ENCODE data around the gene RABGEF1. TPM values are rescaled to one million over a fixed set of nuclear protein-coding genes. Genes with fewer than 3 reads are reported as not detected.
"Not testable (repeated sequence)": the region's sequence is repeated elsewhere in the genome, so short reads cannot be mapped to it uniquely, and the experiment has no call there.

Gene RABGEF1
- polyA plus RNA-seq (ENCODE audit: insufficient read length), result 21.9 TPM

GRCh38 chr7:66740302-66740979, at the start of gene RABGEF1:
Gene RABGEF1, plus strand, starts transcription at chr7:66740733. Its CDS starts 31,167 bp downstream, at chr7:66771900.
- DNase-seq, result peak; percentile 99

GRCh38 chr7:66693331-66693730, 47.2 kb upstream of the RABGEF1 start:
- no peak for DNase-seq

GRCh38 chr7:66694286-66694685, 46.2 kb upstream of the RABGEF1 start:
- DNase-seq, result no peak

- not testable (repeated sequence) for DNase-seq
Measured at GRCh38 chr7:66695417-66695816, 45.1 kb upstream of the RABGEF1 start.

GRCh38 chr7:66696134-66696533, 44.4 kb upstream of the RABGEF1 start:
- DNase-seq, result not testable (repeated sequence)

GRCh38 chr7:66696774-66697191, 43.8 kb upstream of the RABGEF1 start:
- DNase-seq, result peak; percentile 29

GRCh38 chr7:66697449-66698438, 42.8 kb upstream of the RABGEF1 start:
- DNase-seq, result no peak

- no peak for DNase-seq
Measured at GRCh38 chr7:66698652-66699205, 41.8 kb upstream of the RABGEF1 start.

- no peak for DNase-seq
Measured at GRCh38 chr7:66699998-66700397, 40.5 kb upstream of the RABGEF1 start.

GRCh38 chr7:66700633-66701131, 39.9 kb upstream of the RABGEF1 start:
- DNase-seq, result no peak

- DNase-seq, result no peak
Measured at GRCh38 chr7:66707825-66708224, 32.7 kb upstream of the RABGEF1 start.

GRCh38 chr7:66710752-66711151, 29.8 kb upstream of the RABGEF1 start:
- not testable (repeated sequence) for DNase-seq

GRCh38 chr7:66713687-66714086, 26.8 kb upstream of the RABGEF1 start:
- DNase-seq, result no peak

GRCh38 chr7:66716634-66717033, 23.9 kb upstream of the RABGEF1 start:
- DNase-seq, result not testable (repeated sequence)

GRCh38 chr7:66720561-66720960, 20.0 kb upstream of the RABGEF1 start:
- no peak for DNase-seq

GRCh38 chr7:66725843-66726242, 14.7 kb upstream of the RABGEF1 start:
- no peak for DNase-seq

GRCh38 chr7:66727058-66727457, 13.5 kb upstream of the RABGEF1 start:
- DNase-seq, result no peak

GRCh38 chr7:66728571-66728970, 12.0 kb upstream of the RABGEF1 start:
- no peak for DNase-seq

- DNase-seq, result no peak
Measured at GRCh38 chr7:66729274-66729673, 11.3 kb upstream of the RABGEF1 start.

- no peak for DNase-seq
Measured at GRCh38 chr7:66731986-66732385, 8.5 kb upstream of the RABGEF1 start.

GRCh38 chr7:66732439-66732838, 8.1 kb upstream of the RABGEF1 start:
- no peak for DNase-seq

- DNase-seq, result no peak
Measured at GRCh38 chr7:66734006-66734405, 6.5 kb upstream of the RABGEF1 start.

- DNase-seq, result no peak
Measured at GRCh38 chr7:66735154-66735553, 5.4 kb upstream of the RABGEF1 start.

All from hindlimb muscle (tissue), 1 donor.